ENCODE data around the gene GRM7. TPM values are rescaled to one million over a fixed set of nuclear protein-coding genes. Genes with fewer than 3 reads are reported as not detected.

GRM7 gene
- total RNA-seq, 1 experiment from 2014 or later, result 0.04 TPM

- H3K4me1 ChIP-seq, result no peaks in the 10 kb centered on the region
- no peak overlapping the region for H3K27ac ChIP-seq
- no peak overlapping the region for H3K4me3 ChIP-seq
- DNase-seq, result no peak
- H3K36me3 ChIP-seq, result no peaks in the 10 kb centered on the region
- H3K27me3 ChIP-seq, result no peaks in the 10 kb centered on the region
- no peaks in the 10 kb centered on the region for H3K9me3 ChIP-seq (replicated peaks)
Measured at GRCh38 chr3:7790141-7790540, 929.2 kb downstream of the GRM7 start.
